HL-60 (cell line): ENCODE results near the gene ADAMTS14.

Experiments
- POLR2AphosphoS5 ChIP-seq: IDR thresholded peaks from 2 replicates; pipeline ENCODE4 v1.6.1; 2012; ENCODE audit warnings: low read depth
- TF ChIP-seq, protein P1 (sequence below): IDR thresholded peaks from one replicate; pipeline ENCODE4 v1.5.1; 2011; ENCODE audit warnings: low read length, control low read depth, inconsistent platforms; ENCODE audit not compliant: insufficient read depth

DNA sequence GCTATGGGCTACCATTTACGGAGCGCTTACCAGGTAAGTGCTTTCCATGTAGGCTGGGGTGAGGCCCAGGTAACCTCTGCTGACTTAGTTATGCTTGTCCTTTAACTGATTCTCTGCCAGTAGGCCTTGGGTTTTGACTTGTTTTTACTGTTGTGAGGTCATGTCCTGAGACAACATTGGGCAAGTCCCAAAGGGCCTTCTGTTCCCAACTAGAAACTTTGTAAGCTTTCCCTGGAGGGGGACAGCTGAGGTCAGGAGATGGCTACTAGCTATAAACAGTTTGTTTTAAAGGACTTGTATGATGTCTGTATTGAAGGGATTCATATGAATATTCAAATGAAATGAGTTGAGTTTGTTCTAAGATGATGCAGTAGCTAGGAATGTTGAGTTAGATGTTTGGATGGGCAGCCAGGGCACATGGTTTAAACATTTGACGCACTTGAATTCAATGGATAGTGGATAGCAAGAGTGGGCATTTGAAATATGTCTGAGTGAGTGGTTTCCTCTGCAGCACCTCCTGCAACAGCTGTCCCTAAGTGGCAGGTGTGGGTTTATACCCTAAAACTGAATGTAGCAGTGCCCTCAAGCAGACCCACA, 133.4 kb downstream of the ADAMTS14 start:
- TF ChIP-seq, protein P1, sequence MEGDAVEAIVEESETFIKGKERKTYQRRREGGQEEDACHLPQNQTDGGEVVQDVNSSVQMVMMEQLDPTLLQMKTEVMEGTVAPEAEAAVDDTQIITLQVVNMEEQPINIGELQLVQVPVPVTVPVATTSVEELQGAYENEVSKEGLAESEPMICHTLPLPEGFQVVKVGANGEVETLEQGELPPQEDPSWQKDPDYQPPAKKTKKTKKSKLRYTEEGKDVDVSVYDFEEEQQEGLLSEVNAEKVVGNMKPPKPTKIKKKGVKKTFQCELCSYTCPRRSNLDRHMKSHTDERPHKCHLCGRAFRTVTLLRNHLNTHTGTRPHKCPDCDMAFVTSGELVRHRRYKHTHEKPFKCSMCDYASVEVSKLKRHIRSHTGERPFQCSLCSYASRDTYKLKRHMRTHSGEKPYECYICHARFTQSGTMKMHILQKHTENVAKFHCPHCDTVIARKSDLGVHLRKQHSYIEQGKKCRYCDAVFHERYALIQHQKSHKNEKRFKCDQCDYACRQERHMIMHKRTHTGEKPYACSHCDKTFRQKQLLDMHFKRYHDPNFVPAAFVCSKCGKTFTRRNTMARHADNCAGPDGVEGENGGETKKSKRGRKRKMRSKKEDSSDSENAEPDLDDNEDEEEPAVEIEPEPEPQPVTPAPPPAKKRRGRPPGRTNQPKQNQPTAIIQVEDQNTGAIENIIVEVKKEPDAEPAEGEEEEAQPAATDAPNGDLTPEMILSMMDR: no peak
- no peak for TF ChIP-seq POLR2AphosphoS5
